ACC112 (cell line): Measurements from ENCODE around the gene ANKRD40.

Experiments used
- H2AFZ ChIP-seq: fragments of 200-600 bp; sonication (generic); one replicate; pipeline ENCODE4 v1.6.0; 2017; ENCODE audit warnings: antibody characterized with exemption, low read length; ENCODE audit not compliant: unreplicated experiment
- H3K27ac ChIP-seq: fragments of 200-600 bp; sonication (generic); 2 replicates; pipeline ENCODE4 v1.5.1; 2014; ENCODE audit warnings: low read depth, mild to moderate bottlenecking, antibody characterized with exemption, low read length, moderate library complexity
- H3K27me3 ChIP-seq: fragments of 200-600 bp; sonication (generic); 2 replicates; pipeline ENCODE4 v1.6.1; 2014; ENCODE audit warnings: mild to moderate bottlenecking, antibody characterized with exemption, low read length, moderate library complexity, mixed read lengths; ENCODE audit not compliant: insufficient read depth
- H3K36me3 ChIP-seq: fragments of 200-600 bp; sonication (generic); 2 replicates; pipeline ENCODE4 v1.6.1; 2016; ENCODE audit warnings: mild to moderate bottlenecking, antibody characterized with exemption, low read length, moderate library complexity, mixed read lengths; ENCODE audit not compliant: insufficient read depth
- H3K4me1 ChIP-seq: fragments of 200-600 bp; sonication (generic); one replicate; pipeline ENCODE4 v1.6.1; 2016; ENCODE audit warnings: low read length, mixed read lengths; ENCODE audit not compliant: insufficient read depth, unreplicated experiment, control insufficient read depth
- H3K4me3 ChIP-seq: fragments of 200-600 bp; sonication (generic); 2 replicates; pipeline ENCODE4 v1.5.1; 2014; ENCODE audit warnings: mild to moderate bottlenecking, low read depth, low read length
- H3K79me2 ChIP-seq: fragments of 200-600 bp; sonication (generic); one replicate; pipeline ENCODE4 v1.6.0; 2016; ENCODE audit warnings: low read length; ENCODE audit not compliant: control insufficient read depth, unreplicated experiment, insufficient read depth

Gene ANKRD40

DNA sequence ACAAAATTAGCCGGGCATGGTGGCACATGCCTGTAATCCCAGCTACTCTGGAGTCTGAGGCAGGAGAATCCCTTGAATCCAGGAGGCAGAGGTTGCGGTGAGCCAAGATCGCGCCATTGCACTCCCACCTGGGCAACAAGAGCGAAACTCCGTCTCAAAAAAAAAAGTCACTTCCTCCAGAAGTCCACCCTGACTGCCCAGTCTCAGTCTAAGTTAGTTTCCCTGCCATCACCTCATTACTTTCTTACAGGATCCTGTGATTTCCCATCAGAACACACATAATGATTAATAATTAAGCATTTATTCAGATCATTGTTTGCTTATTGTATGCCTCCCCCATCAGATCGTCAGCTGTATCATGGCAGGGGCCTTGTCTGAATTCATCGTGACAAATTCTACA lies 41.4 kb downstream of the ANKRD40 start:
- H2AFZ ChIP-seq, result no peak overlapping the region
- peaks cover 47% of the 10 kb centered on the region for H3K4me1 ChIP-seq
- H3K36me3 ChIP-seq, result no peaks in the 10 kb centered on the region
- H3K27me3 ChIP-seq, result no peaks in the 10 kb centered on the region
- no peaks in the 10 kb centered on the region for H3K79me2 ChIP-seq
- no peak overlapping the region for H3K27ac ChIP-seq
- H3K4me3 ChIP-seq, result no peak overlapping the region

DNA sequence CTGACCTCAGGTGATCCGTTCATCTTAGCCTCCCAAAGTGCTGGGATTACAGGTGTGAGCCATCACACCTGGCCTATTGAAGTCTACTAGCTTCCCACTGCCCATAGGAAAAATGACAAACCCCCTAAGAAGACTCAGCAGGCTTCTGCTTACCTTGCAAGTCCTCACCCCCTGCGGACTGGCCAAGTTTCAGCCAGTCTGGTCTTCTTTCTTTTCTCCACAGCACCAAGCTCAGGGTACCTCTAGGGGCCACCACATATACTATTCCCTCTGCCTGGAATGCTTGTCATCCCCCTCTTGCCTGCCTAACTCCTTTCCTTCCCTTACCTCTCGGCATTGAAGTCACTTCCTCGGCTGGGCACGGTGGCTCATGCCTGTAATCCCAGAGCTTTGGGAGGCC lies 41.9 kb downstream of the ANKRD40 start:
- Histone ChIP-seq H3K27ac (no peak overlapping the region), H3K4me1 (peaks cover 47% of the 10 kb centered on the region), H3K79me2 (no peaks in the 10 kb centered on the region), H3K36me3 (no peaks in the 10 kb centered on the region), H3K27me3 (no peaks in the 10 kb centered on the region), H3K4me3 (no peak overlapping the region), H2AFZ (no peak overlapping the region)

DNA sequence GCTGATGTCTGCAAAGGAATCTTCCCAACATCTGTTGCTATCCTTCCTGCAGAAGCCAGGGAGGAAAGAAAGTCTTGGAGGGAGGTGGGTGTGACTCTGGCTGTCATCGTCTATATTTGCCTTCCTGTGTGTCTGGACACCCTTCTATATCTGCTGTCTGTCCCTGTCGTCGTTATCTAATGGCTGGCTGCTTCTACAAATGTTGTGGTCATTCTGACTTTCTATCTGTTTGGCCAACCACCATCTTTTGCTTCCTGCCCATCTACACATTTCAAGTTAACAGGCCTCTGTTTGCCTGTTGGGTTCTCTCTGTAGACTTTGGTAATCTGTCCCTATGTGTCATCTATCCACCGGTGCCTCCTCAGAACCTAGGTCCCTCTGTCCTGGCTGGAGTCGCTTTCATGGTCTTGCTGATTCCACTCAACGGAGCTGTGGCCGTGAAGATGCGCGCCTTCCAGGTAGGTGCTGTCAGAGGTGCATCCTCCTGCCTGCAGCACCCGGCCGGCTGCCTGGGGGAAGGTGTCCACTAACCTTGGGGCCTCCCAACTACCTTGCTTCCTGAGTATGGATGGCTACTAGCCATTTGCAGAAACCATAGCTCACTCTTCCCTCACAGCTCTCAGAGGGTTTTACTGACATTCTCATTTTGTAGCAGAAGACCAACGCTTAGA lies 42.8 kb downstream of the ANKRD40 start:
- peaks cover 49% of the 10 kb centered on the region for H3K4me1 ChIP-seq
- no peaks in the 10 kb centered on the region for H3K27me3 ChIP-seq
- no peaks in the 10 kb centered on the region for H3K79me2 ChIP-seq
- no peak overlapping the region for H3K4me3 ChIP-seq
- H3K27ac ChIP-seq, result no peak overlapping the region
- H2AFZ ChIP-seq, result no peak overlapping the region
- no peaks in the 10 kb centered on the region for H3K36me3 ChIP-seq

DNA sequence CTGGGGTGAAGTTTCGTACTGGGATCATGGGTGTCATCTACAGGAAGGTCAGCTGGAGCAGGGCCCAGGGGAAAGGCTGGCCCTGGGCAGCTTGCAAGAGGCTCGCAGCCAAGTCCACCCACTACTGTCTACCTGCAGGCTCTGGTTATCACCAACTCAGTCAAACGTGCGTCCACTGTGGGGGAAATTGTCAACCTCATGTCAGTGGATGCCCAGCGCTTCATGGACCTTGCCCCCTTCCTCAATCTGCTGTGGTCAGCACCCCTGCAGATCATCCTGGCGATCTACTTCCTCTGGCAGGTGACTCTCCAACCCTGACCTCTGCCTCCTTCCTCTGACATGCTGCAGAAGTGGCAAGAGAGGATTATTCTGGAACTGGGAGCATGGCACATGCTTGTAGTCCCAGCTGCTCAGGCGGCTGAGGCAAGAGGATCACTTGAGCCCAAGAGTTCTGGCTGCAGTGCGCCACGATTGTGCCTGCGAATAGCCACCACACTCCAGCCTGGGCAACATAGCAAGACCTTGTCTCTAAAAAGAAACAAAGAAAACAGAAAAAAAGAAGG lies 43.8 kb downstream of the ANKRD40 start:
- H2AFZ ChIP-seq, result no peak overlapping the region
- no peaks in the 10 kb centered on the region for H3K79me2 ChIP-seq
- H3K36me3 ChIP-seq, result no peaks in the 10 kb centered on the region
- no peak overlapping the region for H3K27ac ChIP-seq
- no peak overlapping the region for H3K4me3 ChIP-seq
- no peaks in the 10 kb centered on the region for H3K27me3 ChIP-seq
- peaks cover 51% of the 10 kb centered on the region for H3K4me1 ChIP-seq

DNA sequence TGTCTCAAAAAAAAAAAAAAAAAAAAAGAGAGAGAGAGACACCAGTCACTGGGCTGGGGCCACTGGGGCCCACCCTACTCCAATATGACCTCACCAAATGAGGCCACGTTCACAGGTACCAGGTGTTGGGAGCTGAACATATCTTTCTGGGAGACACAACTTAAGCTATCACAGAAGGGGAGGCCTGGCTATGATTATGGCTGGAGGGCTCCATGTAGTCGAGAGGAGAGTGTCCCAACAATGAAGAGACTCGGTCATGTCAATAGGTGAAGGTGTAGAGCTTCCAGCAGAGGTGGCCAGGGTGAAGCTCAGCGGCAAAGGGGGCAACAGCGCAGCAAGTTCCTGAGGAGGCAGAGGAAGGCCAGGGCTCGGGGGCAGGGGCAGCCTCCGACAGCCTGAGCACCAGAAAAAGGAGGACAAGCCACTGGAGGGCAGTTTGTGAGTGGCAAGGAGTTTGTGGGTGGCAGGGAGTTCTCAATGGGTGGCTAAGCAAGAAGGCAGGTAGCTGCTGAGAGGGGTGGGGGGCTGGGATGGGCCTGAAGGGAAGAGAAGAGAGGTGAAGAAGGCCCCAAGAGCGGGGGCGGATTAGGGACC lies 45.0 kb downstream of the ANKRD40 start:
- Histone ChIP-seq H3K4me3 (no peak overlapping the region), H3K79me2 (no peaks in the 10 kb centered on the region), H3K27me3 (no peaks in the 10 kb centered on the region), H3K36me3 (no peaks in the 10 kb centered on the region), H2AFZ (no peak overlapping the region), H3K27ac (peak overlapping the region; percentile 72), H3K4me1 (peaks cover 39% of the 10 kb centered on the region)

DNA sequence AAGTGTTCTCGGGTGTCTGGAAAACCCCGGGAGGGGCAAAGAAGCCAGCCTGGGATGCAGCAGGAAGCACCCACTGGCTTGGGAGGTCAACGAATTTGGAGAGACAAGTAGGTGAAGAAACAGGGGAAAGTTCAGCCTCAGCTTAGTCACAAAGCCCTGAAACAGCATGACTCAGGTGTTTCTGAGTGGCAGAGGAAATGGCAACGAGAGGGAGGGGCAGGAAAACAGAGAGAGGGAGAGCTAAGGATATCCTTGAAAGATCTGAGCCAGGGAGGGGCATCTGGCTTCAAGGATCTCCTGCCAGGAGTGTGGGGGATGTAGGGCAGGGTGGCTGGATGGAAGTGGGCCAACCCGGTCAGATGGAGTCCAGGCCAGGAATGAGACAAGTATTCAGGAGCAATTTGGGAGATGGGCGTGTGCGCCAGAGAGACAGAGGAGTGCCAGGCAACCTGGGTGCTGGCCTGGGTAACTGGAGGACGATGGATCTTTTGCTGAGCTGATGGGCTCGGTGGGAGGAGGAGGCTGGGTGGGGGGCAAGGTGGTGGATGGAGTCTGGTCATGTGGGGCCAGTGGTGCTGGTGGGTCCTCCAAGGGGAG lies 45.8 kb downstream of the ANKRD40 start:
- Histone ChIP-seq H3K27ac (peak overlapping the region; percentile 72), H3K36me3 (no peaks in the 10 kb centered on the region), H3K79me2 (no peaks in the 10 kb centered on the region), H3K4me3 (no peak overlapping the region), H3K4me1 (peaks cover 33% of the 10 kb centered on the region), H2AFZ (no peak overlapping the region), H3K27me3 (no peaks in the 10 kb centered on the region)

DNA sequence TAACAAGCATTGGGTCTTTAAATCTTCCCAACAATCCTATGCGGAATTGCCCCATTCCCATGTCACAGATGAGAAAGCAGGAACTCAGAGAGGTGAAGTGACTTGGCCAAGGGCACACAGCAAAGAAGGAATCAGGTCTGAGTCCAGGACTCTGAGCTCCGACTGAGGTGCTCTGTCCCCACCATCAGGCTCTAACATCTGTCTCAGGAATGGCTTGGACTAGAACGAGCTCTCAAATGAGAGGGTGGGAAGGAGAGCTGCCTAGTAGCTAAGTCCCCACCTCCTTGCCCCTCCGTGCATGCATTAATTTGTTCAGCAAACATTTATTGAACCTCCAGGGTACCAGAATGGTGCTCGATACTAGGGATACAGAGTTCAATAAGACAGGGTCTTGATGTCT lies 46.4 kb downstream of the ANKRD40 start:
- H2AFZ ChIP-seq, result no peak overlapping the region
- no peak overlapping the region for H3K4me3 ChIP-seq
- H3K36me3 ChIP-seq, result no peaks in the 10 kb centered on the region
- H3K27me3 ChIP-seq, result no peaks in the 10 kb centered on the region
- peaks cover 33% of the 10 kb centered on the region for H3K4me1 ChIP-seq
- H3K79me2 ChIP-seq, result no peaks in the 10 kb centered on the region
- peak overlapping the region; percentile 72 for H3K27ac ChIP-seq

DNA sequence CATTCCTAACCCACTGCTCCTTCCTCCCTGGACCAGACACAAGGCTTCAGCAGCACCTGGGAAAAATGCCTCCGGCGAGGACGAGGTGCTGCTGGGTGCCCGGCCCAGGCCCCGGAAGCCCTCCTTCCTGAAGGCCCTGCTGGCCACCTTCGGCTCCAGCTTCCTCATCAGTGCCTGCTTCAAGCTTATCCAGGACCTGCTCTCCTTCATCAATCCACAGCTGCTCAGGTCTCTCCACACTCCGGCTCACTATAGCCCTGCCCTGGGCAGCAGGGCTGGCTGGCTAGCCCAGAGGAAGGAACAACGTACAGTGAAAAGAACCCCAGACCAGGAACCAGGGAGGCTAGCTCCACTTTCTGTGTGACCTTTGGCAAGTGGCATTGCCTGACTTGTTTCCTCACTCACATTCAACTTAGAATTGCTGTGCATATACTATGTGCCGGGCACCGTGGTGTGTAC lies 46.8 kb downstream of the ANKRD40 start:
- Histone ChIP-seq H3K27ac (peak overlapping the region; percentile 72), H3K4me3 (no peak overlapping the region), H3K79me2 (no peaks in the 10 kb centered on the region), H3K4me1 (peaks cover 33% of the 10 kb centered on the region), H3K27me3 (no peaks in the 10 kb centered on the region), H3K36me3 (no peaks in the 10 kb centered on the region), H2AFZ (no peak overlapping the region)

DNA sequence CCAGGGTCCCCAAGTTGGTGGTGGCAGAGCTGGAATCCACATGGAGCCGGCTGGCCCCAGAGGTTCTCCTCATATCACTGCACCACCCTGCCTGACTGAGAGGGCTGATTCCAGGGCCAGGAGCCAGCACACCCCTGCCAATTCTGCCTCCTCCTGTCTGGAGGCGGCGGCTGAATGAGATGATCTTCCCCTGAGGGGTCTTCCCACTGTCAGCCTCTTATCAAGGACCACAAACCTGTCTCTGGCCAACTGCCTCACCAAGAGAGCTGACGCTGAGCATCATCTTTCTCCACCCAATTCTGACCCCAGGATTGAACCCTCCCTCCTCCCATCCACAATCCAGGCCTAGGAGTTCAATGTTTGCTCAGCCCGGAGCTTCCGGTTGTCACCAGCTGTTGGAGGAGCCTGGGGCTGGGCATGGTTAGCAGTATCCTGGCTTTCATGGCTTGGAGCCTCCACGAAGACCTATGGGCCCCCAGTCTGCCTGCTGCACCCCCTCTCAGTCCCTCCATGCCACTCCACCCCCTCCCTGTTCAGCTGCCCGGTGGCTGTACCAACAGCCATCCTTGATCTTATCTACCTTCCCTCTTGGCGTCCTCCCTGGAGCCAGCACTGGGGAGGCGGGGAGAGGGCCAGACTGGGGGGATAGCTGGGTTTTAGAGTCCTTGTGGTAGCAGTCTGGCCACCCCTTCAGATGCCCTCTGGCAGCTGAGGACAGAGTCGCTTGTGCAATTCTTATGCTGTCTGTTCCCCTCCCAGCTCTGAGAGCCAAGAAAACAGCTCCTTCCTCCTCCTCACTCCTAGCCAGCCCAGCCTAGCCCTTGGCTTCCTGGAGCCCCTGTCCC lies 47.5 kb downstream of the ANKRD40 start:
- Histone ChIP-seq H3K27ac (peak overlapping the region; percentile 72), H2AFZ (no peak overlapping the region)

DNA sequence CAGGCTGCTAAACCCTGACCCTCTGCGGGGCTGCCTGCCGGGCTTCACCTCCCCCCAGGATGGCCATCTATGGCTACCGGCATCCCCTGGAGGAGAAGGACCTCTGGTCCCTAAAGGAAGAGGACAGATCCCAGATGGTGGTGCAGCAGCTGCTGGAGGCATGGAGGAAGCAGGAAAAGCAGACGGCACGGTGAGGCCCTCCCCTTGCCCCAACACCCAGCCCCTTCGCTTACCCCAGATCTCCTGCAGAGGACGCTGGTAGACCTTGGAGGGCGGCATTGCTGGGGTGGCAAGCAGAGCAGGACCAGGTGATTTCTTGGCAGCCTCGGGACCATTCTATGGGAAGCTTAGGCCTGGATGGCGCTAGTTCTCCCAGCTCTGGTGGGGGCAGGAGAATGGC lies 48.5 kb downstream of the ANKRD40 start:
- H3K27ac ChIP-seq, result peak overlapping the region; percentile 72
- H2AFZ ChIP-seq, result no peak overlapping the region
- peaks cover 7% of the 10 kb centered on the region for H3K79me2 ChIP-seq
- peaks cover 33% of the 10 kb centered on the region for H3K4me1 ChIP-seq
- H3K27me3 ChIP-seq, result no peaks in the 10 kb centered on the region
- H3K36me3 ChIP-seq, result no peaks in the 10 kb centered on the region
- no peak overlapping the region for H3K4me3 ChIP-seq

More for the DNA sequence above, 47.5 kb downstream of the ANKRD40 start:
- peaks cover 33% of the 10 kb centered on the region for H3K4me1 ChIP-seq
- H3K36me3 ChIP-seq, result no peaks in the 10 kb centered on the region
- H3K4me3 ChIP-seq, result no peak overlapping the region
- H3K27me3 ChIP-seq, result no peaks in the 10 kb centered on the region
- peaks cover 4% of the 10 kb centered on the region for H3K79me2 ChIP-seq
